Gastroesophageal sphincter (tissue), 3 donors: ENCODE data around the gene TAGLN2.

Experiments used
- EP300 ChIP-seq: sonication (generic); formaldehyde crosslinking; IDR thresholded peaks from one replicate; pipeline ENCODE4 v1.6.1; 2017; ENCODE audit warnings: antibody characterized with exemption, mild to moderate bottlenecking
- POLR2A ChIP-seq, 2 donors: fragments of 450-650 bp; IDR thresholded peaks; one replicate each; pipeline ENCODE4 v1.6.1; 2017; ENCODE audit warnings: antibody characterized with exemption in 2 of 2, mild to moderate bottlenecking in 2 of 2, moderate library complexity in 1 of 2
- POLR2AphosphoS5 ChIP-seq: sonication (generic); formaldehyde crosslinking; IDR thresholded peaks from one replicate; pipeline ENCODE4 v1.6.1; 2017; ENCODE audit warnings: antibody characterized with exemption
- TF ChIP-seq, protein P1 (sequence below), 4 experiments: fragments of 200-600 bp in 2 of 4; fragments of 450-650 bp in 2 of 4; sonication (generic) in 1 of 4; IDR thresholded peaks; one replicate each; pipeline ENCODE4 v1.5.1; 2017 to 2019; ENCODE audit warnings: antibody characterized with exemption in 4 of 4, mild to moderate bottlenecking in 2 of 4, moderate library complexity in 2 of 4

GRCh38 chr1:159968901-159969300 lies 43.6 kb upstream of the TAGLN2 start:
- TF ChIP-seq, protein P1, sequence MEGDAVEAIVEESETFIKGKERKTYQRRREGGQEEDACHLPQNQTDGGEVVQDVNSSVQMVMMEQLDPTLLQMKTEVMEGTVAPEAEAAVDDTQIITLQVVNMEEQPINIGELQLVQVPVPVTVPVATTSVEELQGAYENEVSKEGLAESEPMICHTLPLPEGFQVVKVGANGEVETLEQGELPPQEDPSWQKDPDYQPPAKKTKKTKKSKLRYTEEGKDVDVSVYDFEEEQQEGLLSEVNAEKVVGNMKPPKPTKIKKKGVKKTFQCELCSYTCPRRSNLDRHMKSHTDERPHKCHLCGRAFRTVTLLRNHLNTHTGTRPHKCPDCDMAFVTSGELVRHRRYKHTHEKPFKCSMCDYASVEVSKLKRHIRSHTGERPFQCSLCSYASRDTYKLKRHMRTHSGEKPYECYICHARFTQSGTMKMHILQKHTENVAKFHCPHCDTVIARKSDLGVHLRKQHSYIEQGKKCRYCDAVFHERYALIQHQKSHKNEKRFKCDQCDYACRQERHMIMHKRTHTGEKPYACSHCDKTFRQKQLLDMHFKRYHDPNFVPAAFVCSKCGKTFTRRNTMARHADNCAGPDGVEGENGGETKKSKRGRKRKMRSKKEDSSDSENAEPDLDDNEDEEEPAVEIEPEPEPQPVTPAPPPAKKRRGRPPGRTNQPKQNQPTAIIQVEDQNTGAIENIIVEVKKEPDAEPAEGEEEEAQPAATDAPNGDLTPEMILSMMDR (IDR thresholded peaks at IDR 0.05) = no peak
- TF ChIP-seq POLR2A (IDR thresholded peaks at IDR 0.05) (no peak), EP300 (no peak), POLR2AphosphoS5 (no peak)
